ENCODE measurements around the gene RBMS1.
"Not testable (repeated sequence)": the region's sequence is repeated elsewhere in the genome, so short reads cannot be mapped to it uniquely, and the experiment has no call there.

Gene RBMS1

GRCh38 chr2:160377204-160377995 is 116.2 kb downstream of the RBMS1 start:
- no peak for DNase-seq

- peak; percentile 81 for DNase-seq
These were observed 117.0 kb downstream of the RBMS1 start for GRCh38 chr2:160376576-160376975.

- DNase-seq: peak; percentile 62
These were observed 117.7 kb downstream of the RBMS1 start for GRCh38 chr2:160375802-160376469.

GRCh38 chr2:160375037-160375436 is 118.6 kb downstream of the RBMS1 start:
- DNase-seq: peak; percentile 89

GRCh38 chr2:160373666-160374065 is 119.9 kb downstream of the RBMS1 start:
- DNase-seq: no peak

- no peak for DNase-seq
These were observed 120.3 kb downstream of the RBMS1 start for GRCh38 chr2:160373263-160373662.

- peak; percentile 80 for DNase-seq
These were observed 121.0 kb downstream of the RBMS1 start for GRCh38 chr2:160372585-160372984.

GRCh38 chr2:160372010-160372356 is 121.6 kb downstream of the RBMS1 start:
- no peak for DNase-seq

GRCh38 chr2:160371251-160372009 is 122.2 kb downstream of the RBMS1 start:
- DNase-seq: no peak

- DNase-seq: no peak
These were observed 124.3 kb downstream of the RBMS1 start for GRCh38 chr2:160368988-160369930.

GRCh38 chr2:160367887-160368286 is 125.7 kb downstream of the RBMS1 start:
- DNase-seq: peak; percentile 95

GRCh38 chr2:160367139-160367538 is 126.5 kb downstream of the RBMS1 start:
- DNase-seq: not testable (repeated sequence)

GRCh38 chr2:160366474-160366873 is 127.1 kb downstream of the RBMS1 start:
- no peak for DNase-seq

GRCh38 chr2:160365716-160366367 is 127.8 kb downstream of the RBMS1 start:
- DNase-seq: no peak

GRCh38 chr2:160364364-160364763 is 129.2 kb downstream of the RBMS1 start:
- no peak for DNase-seq

- DNase-seq: no peak
These were observed 129.6 kb downstream of the RBMS1 start for GRCh38 chr2:160363961-160364360.

- DNase-seq: no peak
These were observed 130.6 kb downstream of the RBMS1 start for GRCh38 chr2:160363055-160363454.

- DNase-seq: no peak
These were observed 131.1 kb downstream of the RBMS1 start for GRCh38 chr2:160362541-160362940.

GRCh38 chr2:160362018-160362417 is 131.6 kb downstream of the RBMS1 start:
- no peak for DNase-seq

GRCh38 chr2:160360089-160360757 is 133.4 kb downstream of the RBMS1 start:
- DNase-seq: no peak

GRCh38 chr2:160358046-160358445 is 135.6 kb downstream of the RBMS1 start:
- peak; percentile 84 for DNase-seq

All from fibroblast of skin of back (primary cell).